Activated T-cell treated with anti-CD3 and anti-CD28 coated beads for 4 hours (primary cell): ENCODE results near the gene PRSS27.
"Not testable (repeated sequence)": the region's sequence is repeated elsewhere in the genome, so short reads cannot be mapped to it uniquely, and the experiment has no call there.

Experiments
- DNase-seq: peaks from one replicate; pipeline ENCODE4 v3.0.0-alpha.2; 2020

Gene PRSS27

DNA sequence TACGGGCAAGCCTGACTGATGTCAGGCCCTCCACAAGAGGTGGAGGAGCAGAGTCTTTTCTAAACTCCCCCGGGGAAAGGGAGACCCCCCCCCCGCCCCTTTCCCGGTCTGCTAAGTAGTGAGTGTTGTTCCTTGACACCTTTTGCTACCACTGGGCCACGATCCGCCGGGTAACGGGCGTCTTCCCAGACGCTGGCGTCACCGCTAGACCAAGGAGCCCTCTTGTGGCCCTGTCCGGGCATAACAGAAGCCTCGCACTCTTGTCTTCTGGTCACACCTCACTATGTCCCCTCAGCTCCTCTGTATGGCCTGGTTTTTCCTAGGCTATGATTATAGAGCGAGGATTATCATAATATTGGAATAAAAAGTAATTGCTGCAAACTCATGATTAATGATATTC lies 50.0 kb downstream of the PRSS27 start:
- DNase-seq, result peak; percentile 35

DNA sequence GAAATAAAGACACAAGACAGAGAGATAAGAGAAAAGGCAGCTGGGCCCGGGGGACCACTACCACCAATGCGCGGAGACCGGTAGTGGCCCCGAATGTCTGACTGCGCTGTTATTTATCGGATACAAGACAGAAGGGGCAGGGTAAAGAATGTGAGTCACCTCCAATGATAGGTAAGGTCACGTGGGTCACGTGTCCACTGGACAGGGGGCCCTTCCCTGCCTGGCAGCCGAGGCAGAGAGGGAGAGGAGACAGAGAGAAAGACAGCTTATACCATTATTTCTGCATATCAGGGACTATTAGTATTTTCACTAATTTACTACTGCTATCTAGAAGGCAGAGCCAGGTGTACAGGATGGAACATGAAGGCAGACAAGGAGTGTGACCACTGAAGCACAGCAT lies 50.4 kb downstream of the PRSS27 start:
- not testable (repeated sequence) for DNase-seq

DNA sequence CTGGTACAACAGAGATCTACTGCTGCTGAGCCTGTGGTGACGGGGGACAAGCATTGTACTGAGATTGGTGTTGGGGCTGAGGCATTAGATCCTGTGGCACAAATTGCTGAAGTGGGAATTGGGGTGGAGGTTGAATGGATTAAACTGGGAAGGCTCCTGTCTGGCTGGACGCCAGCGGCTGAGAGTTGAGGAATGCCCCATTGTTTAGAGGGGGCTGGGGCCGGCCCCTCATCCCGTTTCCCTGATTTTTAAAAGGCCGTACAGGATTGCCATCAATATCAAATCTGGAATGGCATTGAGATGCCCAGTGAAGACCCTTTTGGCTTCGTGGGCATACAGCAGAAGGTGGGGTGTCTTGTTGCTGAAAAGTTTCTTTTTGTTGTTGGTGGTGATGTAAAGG lies 53.4 kb downstream of the PRSS27 start:
- DNase-seq, result not testable (repeated sequence)

DNA sequence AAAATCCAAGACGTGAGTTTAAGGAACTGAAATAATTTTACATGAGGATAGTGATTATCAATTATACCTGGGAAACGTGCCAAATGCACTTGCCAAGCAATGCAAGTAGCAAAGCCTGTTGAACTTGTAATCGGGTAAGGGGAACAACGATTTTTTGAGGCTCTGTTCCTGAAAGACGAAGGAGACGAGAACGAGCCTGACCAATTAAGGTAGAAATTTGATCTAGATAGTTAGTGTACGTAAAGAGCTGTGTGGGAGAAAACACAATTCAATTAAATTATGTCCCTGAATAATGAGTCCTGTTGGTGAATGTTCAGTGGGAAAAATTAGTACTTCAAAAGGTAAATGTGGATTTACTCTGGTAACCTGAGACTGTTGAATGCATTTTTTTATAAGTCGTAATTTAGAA lies 55.4 kb downstream of the PRSS27 start:
- DNase-seq, result no peak

GRCh38 chr16:2663553-2664546 lies 56.2 kb downstream of the PRSS27 start:
- no peak for DNase-seq
